T-helper 9 cell (primary cell): Measurements from ENCODE around the gene OSBP2.

ENCODE experiments used
- DNase-seq: peaks from one replicate; pipeline ENCODE4 v3.0.0-alpha.2; 2020

The OSBP2 gene

DNA sequence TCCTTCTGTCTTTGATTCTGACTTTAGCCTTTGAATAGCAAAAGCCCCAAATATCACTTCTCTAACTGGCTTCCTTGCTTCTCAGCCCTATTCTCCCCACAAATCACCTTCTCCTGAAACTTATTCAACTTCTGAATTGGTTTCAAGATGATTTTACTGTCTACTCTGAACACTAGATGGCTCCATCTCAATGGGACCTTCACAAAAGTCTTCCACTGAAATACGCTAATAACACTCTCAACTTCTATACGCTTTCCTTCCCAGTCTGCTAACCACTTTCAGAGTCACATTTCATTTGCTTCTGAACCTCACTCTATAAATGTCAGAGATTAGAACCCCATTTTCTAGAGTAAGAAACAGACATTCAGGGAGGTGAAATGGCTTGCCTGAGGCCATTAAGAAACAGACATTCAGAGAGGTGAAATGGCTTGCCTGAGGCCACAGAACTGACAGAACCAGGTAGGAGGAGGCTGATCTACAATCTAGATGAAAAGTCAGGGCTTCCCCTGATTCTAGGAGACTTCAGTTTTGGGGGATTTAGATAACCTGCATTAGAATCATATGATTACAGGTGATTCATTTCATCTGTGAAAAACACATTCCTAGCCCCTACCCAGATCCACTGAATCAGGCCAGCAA is 253.3 kb downstream of the OSBP2 start:
- DNase-seq: no peak

GRCh38 chr22:30948930-30949342 is 254.3 kb downstream of the OSBP2 start:
- DNase-seq: no peak

DNA sequence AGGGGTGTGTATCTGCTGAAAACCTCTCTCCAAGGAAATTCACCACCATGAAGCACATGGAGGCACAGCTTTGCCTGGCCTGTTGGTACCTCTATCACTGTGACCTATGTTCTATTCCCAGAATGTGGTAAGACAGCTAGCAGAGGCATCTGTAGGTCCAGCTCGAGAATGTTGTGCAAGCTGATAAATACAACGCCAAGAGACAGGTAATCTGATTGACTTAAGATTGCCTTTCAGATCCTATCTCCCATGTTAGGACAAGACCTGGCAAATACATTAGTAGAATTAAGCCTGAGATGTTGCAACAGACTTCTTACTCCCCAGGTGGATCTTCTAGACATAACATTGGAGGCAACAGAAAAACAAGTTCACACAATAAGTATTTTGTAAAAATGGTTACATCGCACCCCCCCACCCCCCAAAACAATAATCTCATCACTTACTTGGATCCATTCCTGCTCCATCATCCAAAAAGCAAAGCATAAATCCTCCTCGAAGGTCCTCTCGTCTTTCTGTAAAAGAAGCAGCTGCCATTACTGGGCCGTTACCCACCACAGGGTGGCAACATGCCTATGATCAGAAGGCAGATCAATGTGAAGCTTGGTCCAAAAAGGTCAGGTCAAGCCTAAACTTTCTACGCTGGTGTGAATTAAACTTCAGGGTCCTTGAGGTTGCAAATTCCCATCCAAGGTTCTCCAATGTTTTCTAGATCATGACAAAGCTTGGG is 255.4 kb downstream of the OSBP2 start:
- no peak for DNase-seq

- DNase-seq: no peak
Measured at GRCh38 chr22:30953206-30953605, 258.5 kb downstream of the OSBP2 start.

DNA sequence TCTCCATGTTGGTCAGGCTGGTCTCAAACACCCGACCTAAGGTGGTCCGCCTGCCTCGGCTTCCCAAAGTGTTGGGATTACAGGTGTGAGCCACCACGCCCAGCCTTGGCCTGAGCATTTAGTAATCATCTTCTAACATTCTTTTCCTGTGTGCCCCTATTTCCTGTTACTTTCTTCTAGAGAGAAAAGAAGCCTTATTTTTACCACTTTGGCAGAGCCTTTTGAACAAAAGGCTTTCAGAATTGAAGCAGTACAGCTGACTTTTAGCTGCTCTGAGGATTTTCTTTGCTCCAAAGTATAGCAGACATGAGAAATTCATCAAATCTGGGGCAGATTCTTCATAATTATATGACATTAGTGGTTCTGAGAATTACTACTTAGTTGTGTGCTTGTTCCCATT is 260.5 kb downstream of the OSBP2 start:
- no peak for DNase-seq
